ENCODE measurements around the gene DAO.
A peak's percentile ranks its signal among the peaks of the same experiment; 100 is the strongest.

The DAO gene

GRCh38 chr12:108918206-108918605 lies 38.3 kb downstream of the DAO start:
- Histone ChIP-seq H2AK5ac (ENCODE audit: low read length) (no peak overlapping the region), H3K27me3 (ENCODE audit: insufficient read depth, low read length, poor library complexity) (no peaks in the 10 kb centered on the region), H3K79me1 (ENCODE audit: low read length) (no peaks in the 10 kb centered on the region), H3K4me2 (ENCODE audit: low read length) (no peak overlapping the region), H3K27ac (ENCODE audit: low read depth, low read length) (no peak overlapping the region), H3K79me2 (ENCODE audit: control insufficient read depth, insufficient read depth, low read length) (no peaks in the 10 kb centered on the region), H3K4me1 (ENCODE audit: control insufficient read depth, low read depth, low read length) (no peaks in the 10 kb centered on the region), H3K9ac (ENCODE audit: low read length) (no peak overlapping the region), H4K8ac (ENCODE audit: low read depth, low read length) (no peak overlapping the region), H3K23ac (ENCODE audit: low read length) (no peak overlapping the region), H3K4ac (ENCODE audit: low read depth, low read length) (no peak overlapping the region), H2BK15ac (replicated peaks; ENCODE audit: low read depth) (no peak overlapping the region), H3K18ac (ENCODE audit: low read length) (no peak overlapping the region), H3K36me3 (ENCODE audit: control insufficient read depth, insufficient read depth, low read length) (no peaks in the 10 kb centered on the region), H2BK120ac (ENCODE audit: low read depth, low read length) (no peak overlapping the region), H4K5ac (ENCODE audit: low read length) (no peak overlapping the region), H2BK5ac (ENCODE audit: low read length) (no peak overlapping the region), H3K4me3 (ENCODE audit: low read length) (no peak overlapping the region), H3K56ac (ENCODE audit: low read length) (no peak overlapping the region)
- no CpG with 5 or more reads among the region's 2 CpGs for whole genome bisulfite sequencing (ENCODE audit: extremely low coverage, insufficient coverage, low lambda C conversion rate)
- peak; percentile 33 for DNase-seq

- H2BK120ac ChIP-seq (ENCODE audit: low read depth, low read length) = no peak overlapping the region
- H2BK5ac ChIP-seq (ENCODE audit: low read length) = no peak overlapping the region
- no peak overlapping the region for H3K23ac ChIP-seq (ENCODE audit: low read length)
- H4K5ac ChIP-seq (ENCODE audit: low read length) = no peak overlapping the region
- H3K56ac ChIP-seq (ENCODE audit: low read length) = no peak overlapping the region
- H3K27ac ChIP-seq (ENCODE audit: low read depth, low read length) = no peak overlapping the region
- no peaks in the 10 kb centered on the region for H3K27me3 ChIP-seq (ENCODE audit: insufficient read depth, low read length, poor library complexity)
- no peak overlapping the region for H3K4me3 ChIP-seq (ENCODE audit: low read length)
- no peak overlapping the region for H3K4me2 ChIP-seq (ENCODE audit: low read length)
- WGBS (ENCODE audit: extremely low coverage, insufficient coverage, low lambda C conversion rate) = no CpG with 5 or more reads among the region's 3 CpGs
- H2BK15ac ChIP-seq (replicated peaks; ENCODE audit: low read depth) = no peak overlapping the region
- H3K79me1 ChIP-seq (ENCODE audit: low read length) = no peaks in the 10 kb centered on the region
- H4K8ac ChIP-seq (ENCODE audit: low read depth, low read length) = no peak overlapping the region
- no peak overlapping the region for H3K4ac ChIP-seq (ENCODE audit: low read depth, low read length)
- DNase-seq = no peak
- no peak overlapping the region for H3K9ac ChIP-seq (ENCODE audit: low read length)
- no peaks in the 10 kb centered on the region for H3K79me2 ChIP-seq (ENCODE audit: control insufficient read depth, insufficient read depth, low read length)
- no peaks in the 10 kb centered on the region for H3K4me1 ChIP-seq (ENCODE audit: control insufficient read depth, low read depth, low read length)
- no peaks in the 10 kb centered on the region for H3K36me3 ChIP-seq (ENCODE audit: control insufficient read depth, insufficient read depth, low read length)
- H3K18ac ChIP-seq (ENCODE audit: low read length) = no peak overlapping the region
- no peak overlapping the region for H2AK5ac ChIP-seq (ENCODE audit: low read length)
Measured at GRCh38 chr12:108918960-108919642, 39.2 kb downstream of the DAO start.

DNA sequence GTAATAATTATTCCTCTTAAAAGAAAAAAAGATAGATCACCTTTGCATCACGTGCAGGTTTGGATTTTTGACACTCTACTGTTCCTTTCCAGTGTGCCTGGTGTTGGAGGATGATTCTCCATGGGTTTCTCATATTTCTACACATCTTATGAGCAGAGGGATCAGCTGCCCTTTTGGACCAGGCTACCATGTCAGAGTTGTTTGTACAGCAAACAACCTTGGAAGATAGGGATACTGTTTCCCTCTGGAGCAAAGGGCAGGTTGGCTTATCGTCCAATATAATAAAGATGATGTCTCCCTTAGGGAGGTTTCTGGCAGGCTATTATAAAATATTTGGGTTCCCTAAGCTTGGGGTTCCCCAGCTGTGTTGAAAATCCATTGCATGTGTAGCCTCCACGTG lies 42.1 kb downstream of the DAO start:
- H3K23ac ChIP-seq (ENCODE audit: low read length) = no peak overlapping the region
- no peaks in the 10 kb centered on the region for H3K27me3 ChIP-seq (ENCODE audit: insufficient read depth, low read length, poor library complexity)
- WGBS (ENCODE audit: extremely low coverage, insufficient coverage, low lambda C conversion rate) = no CpG with 5 or more reads among the region's 3 CpGs
- no peak overlapping the region for H3K4me3 ChIP-seq (ENCODE audit: low read length)
- no peak overlapping the region for H3K18ac ChIP-seq (ENCODE audit: low read length)
- H2AK5ac ChIP-seq (ENCODE audit: low read length) = no peak overlapping the region
- H3K9ac ChIP-seq (ENCODE audit: low read length) = no peak overlapping the region
- no peak overlapping the region for H2BK120ac ChIP-seq (ENCODE audit: low read depth, low read length)
- H3K56ac ChIP-seq (ENCODE audit: low read length) = no peak overlapping the region
- H4K8ac ChIP-seq (ENCODE audit: low read depth, low read length) = no peak overlapping the region
- H3K27ac ChIP-seq (ENCODE audit: low read depth, low read length) = no peak overlapping the region
- H4K5ac ChIP-seq (ENCODE audit: low read length) = no peak overlapping the region
- no peak overlapping the region for H3K4me2 ChIP-seq (ENCODE audit: low read length)
- no peak overlapping the region for H2BK5ac ChIP-seq (ENCODE audit: low read length)
- H3K4me1 ChIP-seq (ENCODE audit: control insufficient read depth, low read depth, low read length) = no peaks in the 10 kb centered on the region
- no peak overlapping the region for H2BK15ac ChIP-seq (replicated peaks; ENCODE audit: low read depth)
- no peak overlapping the region for H3K4ac ChIP-seq (ENCODE audit: low read depth, low read length)
- H3K79me1 ChIP-seq (ENCODE audit: low read length) = no peaks in the 10 kb centered on the region
- DNase-seq = no peak
- no peaks in the 10 kb centered on the region for H3K36me3 ChIP-seq (ENCODE audit: control insufficient read depth, insufficient read depth, low read length)
- no peaks in the 10 kb centered on the region for H3K79me2 ChIP-seq (ENCODE audit: control insufficient read depth, insufficient read depth, low read length)

DNA sequence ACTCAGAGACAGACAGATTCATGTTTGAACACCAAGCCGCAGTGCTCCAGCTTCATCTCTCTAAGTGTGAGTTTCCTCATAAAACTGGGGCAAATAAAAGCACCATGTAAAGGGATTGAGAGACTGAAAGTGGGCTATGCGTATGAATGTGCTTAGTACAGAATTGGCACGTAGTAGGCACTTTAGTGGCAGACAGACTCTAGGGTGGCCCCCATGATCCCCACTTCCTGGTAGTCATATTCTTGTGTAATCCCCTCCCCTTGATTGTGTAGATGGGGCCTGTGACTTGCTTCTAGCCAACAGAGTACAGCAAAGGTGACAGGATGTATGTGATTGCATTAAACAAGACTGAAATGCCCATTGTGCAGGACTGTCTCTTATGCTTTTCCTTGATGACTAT lies 43.0 kb downstream of the DAO start:
- no peak for DNase-seq
- Histone ChIP-seq H3K79me2 (ENCODE audit: control insufficient read depth, insufficient read depth, low read length) (no peaks in the 10 kb centered on the region), H3K4me3 (ENCODE audit: low read length) (no peak overlapping the region), H3K27me3 (ENCODE audit: insufficient read depth, low read length, poor library complexity) (no peaks in the 10 kb centered on the region), H3K4me2 (ENCODE audit: low read length) (no peak overlapping the region), H3K27ac (ENCODE audit: low read depth, low read length) (no peak overlapping the region), H2BK5ac (ENCODE audit: low read length) (no peak overlapping the region), H3K56ac (ENCODE audit: low read length) (no peak overlapping the region), H2BK120ac (ENCODE audit: low read depth, low read length) (no peak overlapping the region), H3K9ac (ENCODE audit: low read length) (no peak overlapping the region), H3K4me1 (ENCODE audit: control insufficient read depth, low read depth, low read length) (no peaks in the 10 kb centered on the region), H4K8ac (ENCODE audit: low read depth, low read length) (no peak overlapping the region), H2AK5ac (ENCODE audit: low read length) (no peak overlapping the region), H3K4ac (ENCODE audit: low read depth, low read length) (no peak overlapping the region), H4K5ac (ENCODE audit: low read length) (no peak overlapping the region), H3K36me3 (ENCODE audit: control insufficient read depth, insufficient read depth, low read length) (no peaks in the 10 kb centered on the region), H2BK15ac (replicated peaks; ENCODE audit: low read depth) (no peak overlapping the region), H3K79me1 (ENCODE audit: low read length) (no peaks in the 10 kb centered on the region), H3K23ac (ENCODE audit: low read length) (no peak overlapping the region), H3K18ac (ENCODE audit: low read length) (no peak overlapping the region)
- no CpG with 5 or more reads among the region's 3 CpGs for WGBS (ENCODE audit: extremely low coverage, insufficient coverage, low lambda C conversion rate)

GRCh38 chr12:108928695-108929094 lies 48.8 kb downstream of the DAO start:
- DNase-seq = no peak
- no peaks in the 10 kb centered on the region for H3K79me1 ChIP-seq (ENCODE audit: low read length)
- no peaks in the 10 kb centered on the region for H3K4me1 ChIP-seq (ENCODE audit: control insufficient read depth, low read depth, low read length)
- no peak overlapping the region for H3K4me3 ChIP-seq (ENCODE audit: low read length)
- no peak overlapping the region for H3K18ac ChIP-seq (ENCODE audit: low read length)
- H3K4ac ChIP-seq (ENCODE audit: low read depth, low read length) = no peak overlapping the region
- no peak overlapping the region for H3K23ac ChIP-seq (ENCODE audit: low read length)
- H2BK120ac ChIP-seq (ENCODE audit: low read depth, low read length) = no peak overlapping the region
- H3K9ac ChIP-seq (ENCODE audit: low read length) = no peak overlapping the region
- H3K27me3 ChIP-seq (ENCODE audit: insufficient read depth, low read length, poor library complexity) = no peaks in the 10 kb centered on the region
- no peak overlapping the region for H4K5ac ChIP-seq (ENCODE audit: low read length)
- no CpG with 5 or more reads among the region's 8 CpGs for WGBS (ENCODE audit: extremely low coverage, insufficient coverage, low lambda C conversion rate)
- H2AK5ac ChIP-seq (ENCODE audit: low read length) = no peak overlapping the region
- H2BK5ac ChIP-seq (ENCODE audit: low read length) = no peak overlapping the region
- H2BK15ac ChIP-seq (replicated peaks; ENCODE audit: low read depth) = no peak overlapping the region
- H3K56ac ChIP-seq (ENCODE audit: low read length) = no peak overlapping the region
- no peaks in the 10 kb centered on the region for H3K36me3 ChIP-seq (ENCODE audit: control insufficient read depth, insufficient read depth, low read length)
- no peak overlapping the region for H3K27ac ChIP-seq (ENCODE audit: low read depth, low read length)
- no peaks in the 10 kb centered on the region for H3K79me2 ChIP-seq (ENCODE audit: control insufficient read depth, insufficient read depth, low read length)
- H3K4me2 ChIP-seq (ENCODE audit: low read length) = no peak overlapping the region
- no peak overlapping the region for H4K8ac ChIP-seq (ENCODE audit: low read depth, low read length)

DNA sequence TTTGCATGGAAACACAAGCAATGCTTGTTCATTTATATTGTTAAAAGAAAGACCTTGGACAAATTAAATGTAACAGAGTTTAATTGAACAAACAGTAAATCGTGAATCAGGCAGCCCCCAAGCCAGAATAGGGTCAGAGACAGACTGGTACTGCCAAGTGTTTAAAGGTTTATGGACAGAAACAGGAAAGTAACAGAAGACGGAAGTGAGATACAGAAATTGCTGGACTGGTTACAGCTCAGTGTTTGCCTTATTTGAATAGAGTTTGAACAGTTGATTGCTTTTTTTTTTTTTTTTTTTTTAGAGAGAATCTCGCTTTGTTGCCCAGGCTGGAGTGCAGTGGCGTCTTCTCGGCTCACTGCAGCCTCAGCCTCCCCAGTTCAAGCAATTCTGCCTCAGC lies 50.3 kb downstream of the DAO start:
- Histone ChIP-seq H3K9ac (ENCODE audit: low read length) (no peak overlapping the region), H3K4ac (ENCODE audit: low read depth, low read length) (no peak overlapping the region), H2AK5ac (ENCODE audit: low read length) (no peak overlapping the region), H3K27ac (ENCODE audit: low read depth, low read length) (no peak overlapping the region), H3K36me3 (ENCODE audit: control insufficient read depth, insufficient read depth, low read length) (no peaks in the 10 kb centered on the region), H4K8ac (ENCODE audit: low read depth, low read length) (no peak overlapping the region), H3K4me1 (ENCODE audit: control insufficient read depth, low read depth, low read length) (no peaks in the 10 kb centered on the region), H3K27me3 (ENCODE audit: insufficient read depth, low read length, poor library complexity) (no peaks in the 10 kb centered on the region), H3K4me2 (ENCODE audit: low read length) (no peak overlapping the region), H3K23ac (ENCODE audit: low read length) (no peak overlapping the region), H3K4me3 (ENCODE audit: low read length) (no peak overlapping the region), H3K79me1 (ENCODE audit: low read length) (no peaks in the 10 kb centered on the region), H3K79me2 (ENCODE audit: control insufficient read depth, insufficient read depth, low read length) (no peaks in the 10 kb centered on the region), H2BK5ac (ENCODE audit: low read length) (no peak overlapping the region), H4K5ac (ENCODE audit: low read length) (no peak overlapping the region), H2BK120ac (ENCODE audit: low read depth, low read length) (no peak overlapping the region), H3K18ac (ENCODE audit: low read length) (no peak overlapping the region), H3K56ac (ENCODE audit: low read length) (no peak overlapping the region), H2BK15ac (replicated peaks; ENCODE audit: low read depth) (no peak overlapping the region)
- WGBS (ENCODE audit: extremely low coverage, insufficient coverage, low lambda C conversion rate) = no CpG with 5 or more reads among the region's 5 CpGs
- DNase-seq = no peak
